Measurements from ENCODE around the gene LRFN4.

DNA sequence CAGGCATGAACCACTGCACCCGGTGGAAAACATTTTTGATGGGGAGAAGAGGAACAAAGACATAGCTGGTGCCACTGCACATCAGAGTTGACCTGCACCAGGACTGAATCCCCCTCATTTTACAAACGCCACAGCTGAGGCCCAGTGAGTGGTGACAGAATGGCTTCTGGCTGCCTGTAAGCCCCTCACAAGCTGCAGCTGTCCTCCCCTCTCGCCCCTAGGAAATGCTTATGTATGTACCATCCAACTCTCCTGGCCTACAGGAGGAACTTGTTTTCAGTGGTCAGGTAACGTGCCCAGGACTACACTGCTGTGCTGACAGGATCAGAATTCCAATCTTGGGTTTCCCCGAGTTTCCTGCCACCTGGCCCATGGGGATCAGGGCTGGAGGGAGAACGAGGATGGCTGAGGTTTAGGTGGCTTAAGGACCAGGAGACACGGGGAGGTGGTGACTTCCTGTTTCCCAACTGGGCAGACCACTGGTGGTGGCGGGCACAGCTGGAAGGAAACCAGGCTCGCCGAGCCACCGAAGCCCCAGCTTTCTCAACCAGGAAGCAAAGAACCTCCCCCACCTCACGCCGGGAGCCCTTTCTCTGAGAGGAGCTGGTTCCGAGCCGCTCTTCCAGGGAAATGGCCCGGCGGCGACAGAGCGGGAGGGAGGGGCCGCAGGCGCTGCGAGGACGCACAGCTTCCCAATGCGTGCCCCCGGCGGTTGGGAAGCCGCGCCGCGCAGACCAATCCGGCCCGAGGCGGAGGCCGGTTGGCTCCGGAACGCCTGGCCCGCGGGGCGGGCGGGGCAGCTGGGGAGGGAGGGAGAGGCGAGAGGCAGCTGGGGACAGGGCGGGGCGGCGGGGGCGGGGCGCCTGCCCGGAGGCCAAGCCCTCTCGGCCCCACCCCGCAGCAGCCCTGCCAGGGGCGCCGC is 1.0 kb upstream of the LRFN4 start:
- TF ChIP-seq, protein P1, sequence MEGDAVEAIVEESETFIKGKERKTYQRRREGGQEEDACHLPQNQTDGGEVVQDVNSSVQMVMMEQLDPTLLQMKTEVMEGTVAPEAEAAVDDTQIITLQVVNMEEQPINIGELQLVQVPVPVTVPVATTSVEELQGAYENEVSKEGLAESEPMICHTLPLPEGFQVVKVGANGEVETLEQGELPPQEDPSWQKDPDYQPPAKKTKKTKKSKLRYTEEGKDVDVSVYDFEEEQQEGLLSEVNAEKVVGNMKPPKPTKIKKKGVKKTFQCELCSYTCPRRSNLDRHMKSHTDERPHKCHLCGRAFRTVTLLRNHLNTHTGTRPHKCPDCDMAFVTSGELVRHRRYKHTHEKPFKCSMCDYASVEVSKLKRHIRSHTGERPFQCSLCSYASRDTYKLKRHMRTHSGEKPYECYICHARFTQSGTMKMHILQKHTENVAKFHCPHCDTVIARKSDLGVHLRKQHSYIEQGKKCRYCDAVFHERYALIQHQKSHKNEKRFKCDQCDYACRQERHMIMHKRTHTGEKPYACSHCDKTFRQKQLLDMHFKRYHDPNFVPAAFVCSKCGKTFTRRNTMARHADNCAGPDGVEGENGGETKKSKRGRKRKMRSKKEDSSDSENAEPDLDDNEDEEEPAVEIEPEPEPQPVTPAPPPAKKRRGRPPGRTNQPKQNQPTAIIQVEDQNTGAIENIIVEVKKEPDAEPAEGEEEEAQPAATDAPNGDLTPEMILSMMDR (IDR thresholded peaks at IDR 0.05): peak in 1 of 4 experiments; percentile 20
- TF ChIP-seq POLR2A (IDR thresholded peaks at IDR 0.05): peak; percentile 48 to 57

Measured in uterus (tissue), 2 donors.